ENCODE measurements around the gene COX5B.
A peak's percentile ranks its signal among the peaks of the same experiment; 100 is the strongest.
"Not testable (repeated sequence)": the region's sequence is repeated elsewhere in the genome, so short reads cannot be mapped to it uniquely, and the experiment has no call there.

The COX5B gene

GRCh38 chr2:97660044-97660774 lies 14.3 kb downstream of the COX5B start:
- Mint-ChIP-seq H3K4me3 (no peak overlapping the region), H3K27ac (peak overlapping the region; percentile 1), H3K4me1 (ENCODE audit: low read depth) (peaks cover 35% of the 10 kb centered on the region), H3K36me3 (ENCODE audit: low read depth) (peaks cover 35% of the 10 kb centered on the region), H3K27me3 (no peaks in the 10 kb centered on the region), H3K9me3 (no peaks in the 10 kb centered on the region)

GRCh38 chr2:97660775-97661389 lies 15.0 kb downstream of the COX5B start:
- peaks cover 35% of the 10 kb centered on the region for H3K4me1 Mint-ChIP-seq (ENCODE audit: low read depth)
- peaks cover 31% of the 10 kb centered on the region for H3K36me3 Mint-ChIP-seq (ENCODE audit: low read depth)
- no peaks in the 10 kb centered on the region for H3K27me3 Mint-ChIP-seq
- peak overlapping the region; percentile 71 for H3K27ac Mint-ChIP-seq
- peak overlapping the region; percentile 98 for H3K4me3 Mint-ChIP-seq
- no peaks in the 10 kb centered on the region for H3K9me3 Mint-ChIP-seq

GRCh38 chr2:97661927-97662326 lies 16.1 kb downstream of the COX5B start:
- Mint-ChIP-seq H3K36me3 (ENCODE audit: low read depth) (peaks cover 35% of the 10 kb centered on the region), H3K4me1 (ENCODE audit: low read depth) (peaks cover 37% of the 10 kb centered on the region), H3K27me3 (no peaks in the 10 kb centered on the region), H3K9me3 (no peaks in the 10 kb centered on the region), H3K4me3 (peak overlapping the region; percentile 98), H3K27ac (peak overlapping the region; percentile 100)

- Mint-ChIP-seq H3K27ac (peak overlapping the region; percentile 100), H3K27me3 (no peaks in the 10 kb centered on the region), H3K36me3 (ENCODE audit: low read depth) (peaks cover 34% of the 10 kb centered on the region), H3K9me3 (no peaks in the 10 kb centered on the region), H3K4me1 (ENCODE audit: low read depth) (peaks cover 38% of the 10 kb centered on the region), H3K4me3 (peak overlapping the region; percentile 98)
These were observed 16.6 kb downstream of the COX5B start for GRCh38 chr2:97662386-97662894.

GRCh38 chr2:97662895-97663625 lies 17.2 kb downstream of the COX5B start:
- Mint-ChIP-seq H3K27me3 (no peaks in the 10 kb centered on the region), H3K27ac (peak overlapping the region; percentile 100), H3K36me3 (ENCODE audit: low read depth) (peaks cover 34% of the 10 kb centered on the region), H3K4me3 (peak overlapping the region; percentile 98), H3K9me3 (no peaks in the 10 kb centered on the region), H3K4me1 (ENCODE audit: low read depth) (peaks cover 38% of the 10 kb centered on the region)

- H3K27me3 Mint-ChIP-seq: no peaks in the 10 kb centered on the region
- H3K9me3 Mint-ChIP-seq: no peaks in the 10 kb centered on the region
- H3K36me3 Mint-ChIP-seq (ENCODE audit: low read depth): peaks cover 32% of the 10 kb centered on the region
- peak overlapping the region; percentile 98 for H3K4me3 Mint-ChIP-seq
- H3K4me1 Mint-ChIP-seq (ENCODE audit: low read depth): peaks cover 38% of the 10 kb centered on the region
- H3K27ac Mint-ChIP-seq: no peak overlapping the region
These were observed 17.7 kb downstream of the COX5B start for GRCh38 chr2:97663626-97663961.

GRCh38 chr2:97663962-97664635 lies 18.2 kb downstream of the COX5B start, which contains the start of gene ACTR1B:
ACTR1B (minus strand) TSS chr2:97664044; CDS start chr2:97663890, 154 bp downstream.
- Mint-ChIP-seq H3K27me3 (no peaks in the 10 kb centered on the region), H3K4me3 (peak within 1 kb of the TSS; percentile 98), H3K9me3 (no peaks in the 10 kb centered on the region), H3K36me3 (ENCODE audit: low read depth) (peaks cover 27% of the 10 kb centered on the region), H3K4me1 (ENCODE audit: low read depth) (peaks cover 38% of the 10 kb centered on the region), H3K27ac (peak within 1 kb of the TSS; percentile 100)

- peaks cover 27% of the 10 kb centered on the region for H3K36me3 Mint-ChIP-seq (ENCODE audit: low read depth)
- no peaks in the 10 kb centered on the region for H3K27me3 Mint-ChIP-seq
- H3K4me1 Mint-ChIP-seq (ENCODE audit: low read depth): peaks cover 38% of the 10 kb centered on the region
- H3K9me3 Mint-ChIP-seq: no peaks in the 10 kb centered on the region
- peak overlapping the region; percentile 95 for H3K27ac Mint-ChIP-seq
- H3K4me3 Mint-ChIP-seq: peak overlapping the region; percentile 89
These were observed 18.7 kb downstream of the COX5B start for GRCh38 chr2:97664636-97664970.

- H3K27ac Mint-ChIP-seq: no peak within 1 kb of the TSS
- peaks cover 12% of the 10 kb centered on the region for H3K36me3 Mint-ChIP-seq (ENCODE audit: low read depth)
- H3K4me3 Mint-ChIP-seq: no peak within 1 kb of the TSS
- H3K27me3 Mint-ChIP-seq: no peaks in the 10 kb centered on the region
- H3K4me1 Mint-ChIP-seq (ENCODE audit: low read depth): peaks cover 32% of the 10 kb centered on the region
- H3K9me3 Mint-ChIP-seq: no peaks in the 10 kb centered on the region
These were observed 23.6 kb downstream of the COX5B start, which contains the start of gene C2orf92 for GRCh38 chr2:97669448-97669847. C2orf92 (plus strand) TSS chr2:97669713; CDS start chr2:97669789, 76 bp downstream.

- Mint-ChIP-seq H3K27ac (no peak overlapping the region), H3K27me3 (no peaks in the 10 kb centered on the region), H3K36me3 (ENCODE audit: low read depth) (peaks cover 12% of the 10 kb centered on the region), H3K4me3 (no peak overlapping the region), H3K9me3 (no peaks in the 10 kb centered on the region), H3K4me1 (ENCODE audit: low read depth) (peaks cover 33% of the 10 kb centered on the region)
These were observed 24.6 kb downstream of the COX5B start for GRCh38 chr2:97670471-97670870.

- Mint-ChIP-seq H3K36me3 (ENCODE audit: low read depth) (peaks cover 12% of the 10 kb centered on the region), H3K27ac (no peak overlapping the region), H3K4me1 (ENCODE audit: low read depth) (peaks cover 39% of the 10 kb centered on the region), H3K9me3 (no peaks in the 10 kb centered on the region), H3K27me3 (no peaks in the 10 kb centered on the region), H3K4me3 (no peak overlapping the region)
These were observed 25.7 kb downstream of the COX5B start for GRCh38 chr2:97671526-97671925.

GRCh38 chr2:97672606-97673140 lies 26.8 kb downstream of the COX5B start:
- not testable (repeated sequence) for H3K27me3 Mint-ChIP-seq, H3K9me3 Mint-ChIP-seq
- Mint-ChIP-seq H3K4me3 (peak overlapping the region; percentile 63), H3K4me1 (ENCODE audit: low read depth) (peaks cover 42% of the 10 kb centered on the region), H3K36me3 (ENCODE audit: low read depth) (peaks cover 17% of the 10 kb centered on the region), H3K27ac (peak overlapping the region; percentile 99)

- H3K4me1 Mint-ChIP-seq (ENCODE audit: low read depth): peaks cover 47% of the 10 kb centered on the region
These were observed 27.5 kb downstream of the COX5B start for GRCh38 chr2:97673182-97673914.

GRCh38 chr2:97673915-97674283 lies 28.0 kb downstream of the COX5B start:
- H3K36me3 Mint-ChIP-seq (ENCODE audit: low read depth): peaks cover 15% of the 10 kb centered on the region
- H3K27ac Mint-ChIP-seq: peak overlapping the region; percentile 99
- H3K4me3 Mint-ChIP-seq: peak overlapping the region; percentile 63
- H3K27me3 Mint-ChIP-seq: no peaks in the 10 kb centered on the region
- H3K9me3 Mint-ChIP-seq: no peaks in the 10 kb centered on the region
- peaks cover 49% of the 10 kb centered on the region for H3K4me1 Mint-ChIP-seq (ENCODE audit: low read depth)

More at GRCh38 chr2:97673182-97673914, 27.5 kb downstream of the COX5B start:
- peaks cover 14% of the 10 kb centered on the region for H3K36me3 Mint-ChIP-seq (ENCODE audit: low read depth)
- no peaks in the 10 kb centered on the region for H3K27me3 Mint-ChIP-seq
- no peaks in the 10 kb centered on the region for H3K9me3 Mint-ChIP-seq
- peak overlapping the region; percentile 63 for H3K4me3 Mint-ChIP-seq
- peak overlapping the region; percentile 99 for H3K27ac Mint-ChIP-seq
